NCI-H2196 treated with DMSO at 0.1 percent for 48 hours (cell line): ENCODE results near the gene CSMD2.

Source experiments
- DNase-seq: peaks from one replicate; lab custom pipeline; 2025; ENCODE audit not compliant: unreplicated experiment; lab: John Stamatoyannopoulos, UW

Gene CSMD2

GRCh38 chr1:34007760-34008159 is 157.3 kb downstream of the CSMD2 start:
- no peak for DNase-seq

DNA sequence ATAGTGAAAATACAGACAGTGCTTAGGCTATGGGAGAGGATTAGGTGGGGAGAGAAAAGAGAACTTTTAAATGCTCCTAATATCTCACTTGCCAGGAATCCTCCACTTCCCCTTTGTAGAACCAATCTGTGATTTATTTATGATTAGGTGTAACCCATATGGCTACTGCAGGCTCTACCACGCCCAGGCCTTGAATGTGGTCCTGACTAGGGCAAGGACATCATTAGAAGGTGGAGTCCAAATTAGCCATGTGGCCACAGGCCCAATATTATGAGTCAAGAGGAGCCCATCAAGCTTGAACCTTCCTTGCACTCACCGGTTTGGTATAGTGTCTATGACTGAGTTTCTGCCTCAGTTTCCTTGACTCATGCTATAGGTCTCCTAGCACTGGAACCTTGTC is 159.7 kb downstream of the CSMD2 start:
- DNase-seq = no peak

DNA sequence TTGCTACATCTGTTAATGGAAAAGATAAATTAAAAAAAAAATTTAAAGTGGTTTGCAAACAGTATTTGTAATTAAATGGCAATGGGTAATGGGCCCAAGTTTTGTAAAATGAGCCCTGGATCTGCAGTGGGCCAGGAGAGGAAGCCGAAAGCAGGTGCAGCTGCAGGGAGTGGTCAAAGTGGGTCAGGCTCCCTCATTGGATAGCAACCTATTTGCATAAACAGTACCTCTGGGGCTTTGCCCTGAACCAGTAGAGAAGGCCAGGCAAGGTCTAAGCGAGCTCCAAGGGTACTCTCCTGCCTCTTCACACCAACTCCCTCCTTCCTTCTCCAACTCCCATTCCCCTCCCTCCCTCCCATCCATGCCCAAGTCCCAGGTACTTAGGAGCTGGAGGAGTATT is 162.2 kb downstream of the CSMD2 start:
- DNase-seq = no peak

GRCh38 chr1:33997127-33998036 is 167.6 kb downstream of the CSMD2 start:
- no peak for DNase-seq

DNA sequence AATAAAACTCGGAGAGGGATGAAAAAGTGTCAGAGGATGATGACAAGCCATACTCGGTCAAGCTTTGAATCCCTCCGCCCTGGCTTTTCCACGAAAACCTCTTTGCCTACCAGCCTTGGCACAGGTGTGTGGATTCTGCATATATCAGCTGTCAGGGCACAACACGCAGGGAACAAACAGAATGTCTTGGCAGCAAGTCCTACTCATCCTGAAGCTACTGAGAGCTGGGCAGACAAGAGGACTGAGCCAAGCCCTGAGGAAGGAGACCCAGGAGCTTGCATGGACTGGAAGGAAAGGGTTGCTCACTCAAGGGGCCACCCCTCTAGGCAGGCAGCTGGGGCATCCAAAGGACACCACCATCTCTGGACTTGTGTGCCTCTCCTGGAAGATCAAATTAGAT is 168.7 kb downstream of the CSMD2 start:
- DNase-seq = no peak

- no peak for DNase-seq
These were observed 171.7 kb downstream of the CSMD2 start for GRCh38 chr1:33993301-33993700.

DNA sequence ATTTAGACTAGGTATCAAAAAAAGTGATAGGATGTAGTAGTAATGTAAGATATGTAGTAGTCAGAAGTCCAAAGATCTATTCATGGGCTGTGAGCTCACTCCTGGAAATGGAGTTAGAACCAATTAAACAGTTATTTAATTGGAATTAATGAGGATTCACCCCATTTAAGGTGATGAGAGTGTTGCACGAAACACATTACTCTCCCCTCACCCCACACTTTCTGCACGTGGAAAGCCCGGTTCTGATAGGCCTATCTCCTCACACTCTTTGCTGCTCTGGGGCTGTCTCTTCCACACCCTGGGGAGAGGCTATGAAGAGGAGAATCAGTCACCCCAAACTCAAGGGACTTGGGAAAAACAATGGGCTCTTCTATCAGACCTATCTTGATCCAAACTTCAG is 174.7 kb downstream of the CSMD2 start:
- no peak for DNase-seq

DNA sequence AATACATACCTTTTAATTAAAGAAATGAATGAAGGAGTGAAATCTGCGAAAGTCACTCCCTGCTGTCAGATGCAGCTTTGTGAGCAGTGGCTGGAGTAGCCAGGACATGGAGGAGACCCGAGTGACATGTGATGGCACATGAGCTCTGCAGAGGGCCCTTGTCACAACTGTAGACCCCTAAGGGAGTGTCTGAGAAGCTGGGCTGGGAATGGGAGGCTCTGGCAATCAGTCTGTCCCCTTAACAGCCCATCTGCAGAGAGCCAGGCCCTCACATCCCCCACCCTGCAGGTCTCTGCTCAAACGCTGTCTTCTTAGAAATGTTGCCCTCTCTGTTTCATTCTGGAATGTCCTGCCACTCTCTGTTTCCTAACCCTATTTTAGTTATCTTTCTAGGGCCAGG is 176.9 kb downstream of the CSMD2 start:
- no peak for DNase-seq

- no peak for DNase-seq
These were observed 178.5 kb downstream of the CSMD2 start for GRCh38 chr1:33986390-33987095.

GRCh38 chr1:33985656-33986055 is 179.4 kb downstream of the CSMD2 start:
- no peak for DNase-seq

- no peak for DNase-seq
These were observed 180.0 kb downstream of the CSMD2 start for GRCh38 chr1:33984906-33985565.

DNA sequence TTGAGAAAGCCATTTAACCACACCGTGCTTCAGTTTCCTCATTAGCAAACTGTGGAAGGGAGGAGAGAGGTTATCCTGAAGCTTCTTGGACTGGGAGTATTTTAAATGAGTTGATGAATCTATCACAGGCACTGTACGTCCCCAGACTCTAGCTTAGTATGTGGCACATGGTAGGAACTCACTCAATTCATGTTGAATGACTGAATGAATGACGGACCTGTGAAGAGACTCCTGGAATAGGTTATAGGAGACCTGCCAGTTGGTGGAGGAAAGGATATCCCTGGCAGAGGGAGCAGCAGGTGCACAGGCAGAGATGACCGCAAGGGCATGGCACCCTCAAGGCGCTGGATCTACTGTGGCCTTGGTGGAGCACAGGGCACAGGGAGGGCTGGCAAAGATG is 182.6 kb downstream of the CSMD2 start:
- no peak for DNase-seq

DNA sequence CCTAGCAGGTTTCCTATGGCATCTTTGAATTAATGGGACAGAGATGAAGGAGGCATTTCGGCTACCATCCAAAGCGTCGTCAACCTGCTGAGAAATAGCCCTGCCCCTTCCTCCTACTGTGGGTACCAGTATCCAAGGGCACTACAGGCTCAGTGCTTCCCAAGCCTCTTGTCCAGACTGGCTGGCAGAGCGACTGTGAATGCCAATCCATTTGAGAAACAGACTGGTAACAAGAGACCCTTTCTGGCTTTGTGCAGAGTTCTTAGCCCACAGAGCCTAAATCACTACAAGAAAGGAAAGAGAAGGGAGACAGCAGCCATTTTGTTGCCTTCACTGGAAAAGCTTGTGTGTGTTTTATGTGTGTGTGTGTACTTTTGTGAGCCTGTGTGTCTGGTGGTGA is 185.7 kb downstream of the CSMD2 start:
- DNase-seq = no peak

DNA sequence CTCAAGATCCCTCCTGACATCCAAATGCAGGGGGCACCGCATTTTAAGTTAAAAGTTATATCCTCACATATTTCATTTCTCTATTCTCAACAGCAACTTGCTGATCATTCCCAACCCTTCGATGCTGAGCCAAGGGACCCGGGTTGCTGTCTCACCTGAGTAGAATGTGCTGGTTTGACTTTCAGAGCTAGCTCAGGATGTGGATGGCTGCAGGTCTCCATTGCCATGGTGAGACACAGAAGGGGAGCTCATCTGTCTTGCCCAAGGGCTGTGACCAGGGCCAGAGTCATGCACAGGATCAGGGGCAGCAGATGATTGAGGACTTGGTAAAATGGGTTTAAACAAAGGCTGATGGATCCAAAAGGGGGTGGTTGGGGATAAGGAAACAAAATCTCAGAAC is 189.1 kb downstream of the CSMD2 start:
- DNase-seq = no peak

- DNase-seq = no peak
These were observed 191.1 kb downstream of the CSMD2 start for GRCh38 chr1:33973799-33974545.

DNA sequence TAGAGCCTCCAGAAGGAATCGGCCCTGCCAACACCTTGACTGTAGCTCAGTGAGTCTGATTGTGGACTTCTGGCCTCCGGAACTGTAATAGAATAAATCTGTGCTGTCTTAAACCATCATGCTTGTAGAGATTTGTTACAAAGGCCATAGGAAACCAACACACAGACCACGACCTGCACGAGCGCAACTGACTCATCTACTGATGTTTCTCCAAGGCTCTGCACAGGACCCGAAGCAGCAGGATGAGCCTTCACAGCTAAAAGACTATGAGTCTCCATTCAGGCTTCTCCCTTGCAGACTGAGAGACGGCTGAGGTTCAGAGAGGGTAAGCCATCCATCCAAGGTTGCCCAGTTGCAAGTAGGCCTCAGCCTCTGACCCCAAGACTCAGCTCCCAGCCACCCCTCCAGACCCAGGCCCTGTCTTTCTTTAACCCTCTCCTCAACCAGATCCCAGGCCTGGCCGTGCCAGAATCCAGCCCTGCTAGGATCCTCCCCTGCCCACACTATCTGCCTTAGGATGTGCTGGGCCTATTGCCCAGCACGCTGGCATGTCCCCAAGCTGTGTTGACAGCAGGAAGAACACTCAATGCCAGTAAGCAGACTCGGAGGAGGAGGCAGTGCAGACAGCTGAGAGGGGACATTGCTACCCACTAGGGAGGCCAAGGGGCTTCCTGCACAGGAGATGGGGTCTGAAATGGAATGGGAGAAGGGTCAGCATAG is 192.2 kb downstream of the CSMD2 start:
- no peak for DNase-seq

DNA sequence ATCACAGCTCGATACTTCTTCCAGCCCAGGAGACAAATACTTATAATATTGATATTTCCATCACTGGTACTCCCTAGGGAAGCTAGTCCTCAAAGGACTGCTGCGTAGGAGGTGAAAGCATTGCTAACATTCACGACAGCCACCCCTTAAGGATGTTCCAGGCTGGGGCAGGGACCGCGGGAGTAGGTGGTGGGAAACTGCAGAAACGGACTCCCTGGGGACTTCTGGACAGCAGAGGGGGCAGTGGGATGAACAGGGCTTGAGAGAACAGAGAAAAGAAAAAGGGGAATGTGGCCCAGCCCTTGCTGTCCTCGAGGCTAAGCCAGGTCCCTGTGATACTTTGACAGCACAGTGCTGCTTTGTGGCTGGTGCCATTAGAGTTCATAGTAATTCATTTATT is 193.1 kb downstream of the CSMD2 start:
- DNase-seq = no peak

GRCh38 chr1:33971018-33971710 is 193.9 kb downstream of the CSMD2 start:
- no peak for DNase-seq

DNA sequence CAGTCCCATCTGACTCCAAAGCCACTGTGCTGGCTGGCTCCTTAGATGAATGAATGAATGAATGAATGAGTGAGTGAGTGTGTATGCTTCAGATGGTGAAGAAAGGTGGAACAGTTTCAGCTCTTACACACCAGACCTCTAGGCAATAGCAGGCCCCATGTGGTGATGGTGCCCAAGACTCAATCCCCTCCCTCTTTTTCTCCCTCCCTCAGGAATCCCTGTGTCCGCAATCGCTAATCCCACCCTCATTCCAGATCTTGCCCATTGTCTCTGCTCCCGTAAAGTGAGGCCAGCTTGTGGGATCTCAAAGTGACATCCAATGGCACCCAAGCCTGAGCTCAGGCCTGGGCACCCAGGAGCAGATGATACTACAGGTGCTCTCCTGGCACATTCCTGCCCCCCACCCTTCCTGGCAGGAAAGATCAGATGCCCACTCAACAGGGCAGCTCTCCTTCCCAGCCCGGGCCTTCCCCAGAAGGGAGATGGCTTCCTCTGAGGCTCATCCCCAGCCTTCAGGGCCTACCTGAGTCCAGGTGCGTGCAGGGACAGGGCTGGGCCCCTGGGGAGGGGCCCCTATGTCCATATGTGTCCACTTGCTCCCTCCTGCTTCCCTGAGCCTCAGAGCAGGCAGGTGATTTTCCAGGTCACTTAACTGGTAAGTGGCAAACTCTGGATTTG is 194.7 kb downstream of the CSMD2 start:
- DNase-seq = no peak
